ENCODE measurements around the gene JAKMIP2.
"Not testable (repeated sequence)": the region's sequence is repeated elsewhere in the genome, so short reads cannot be mapped to it uniquely, and the experiment has no call there.

GRCh38 chr5:147803161-147803560 lies 20.6 kb upstream of the JAKMIP2 start:
- TF ChIP-seq CTCF (conservative IDR thresholded peaks at IDR 0.05; ENCODE audit: low read depth, low read length); EZH2 (IDR thresholded peaks at IDR 0.05; ENCODE audit: borderline replicate concordance, low read depth, low read length, poor library complexity, severe bottlenecking): not testable (repeated sequence)

All from A673 (cell line).